GM12874 (cell line): Measurements from ENCODE around the gene HAUS5.

Experiments used
- TF ChIP-seq, protein P1 (sequence below): IDR thresholded peaks from 2 replicates; pipeline ENCODE4 v1.5.1; 2011; ENCODE audit warnings: low read depth, mild to moderate bottlenecking, control low read depth, low read length, moderate library complexity; ENCODE audit not compliant: insufficient read depth

HAUS5 gene

DNA sequence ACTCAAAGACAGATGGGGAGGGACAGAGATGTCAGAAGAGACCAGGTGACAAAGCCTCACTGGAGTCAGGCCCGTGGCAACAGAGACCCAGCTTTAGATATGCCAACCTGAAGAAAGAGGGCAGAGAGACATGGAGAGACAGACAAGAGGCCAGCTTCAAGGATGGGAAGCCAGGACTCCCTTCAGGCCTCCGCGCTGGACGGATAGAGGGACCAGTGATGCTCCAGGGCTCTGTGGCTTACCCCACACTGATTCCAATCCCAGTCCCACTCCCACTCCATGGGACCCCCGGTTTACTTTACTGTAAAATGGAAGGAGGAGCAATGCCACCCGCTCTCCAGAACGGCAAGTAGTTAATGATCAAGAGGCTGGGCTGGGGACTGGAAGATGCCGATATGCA, 27.3 kb downstream of the HAUS5 start:
- TF ChIP-seq, protein P1, sequence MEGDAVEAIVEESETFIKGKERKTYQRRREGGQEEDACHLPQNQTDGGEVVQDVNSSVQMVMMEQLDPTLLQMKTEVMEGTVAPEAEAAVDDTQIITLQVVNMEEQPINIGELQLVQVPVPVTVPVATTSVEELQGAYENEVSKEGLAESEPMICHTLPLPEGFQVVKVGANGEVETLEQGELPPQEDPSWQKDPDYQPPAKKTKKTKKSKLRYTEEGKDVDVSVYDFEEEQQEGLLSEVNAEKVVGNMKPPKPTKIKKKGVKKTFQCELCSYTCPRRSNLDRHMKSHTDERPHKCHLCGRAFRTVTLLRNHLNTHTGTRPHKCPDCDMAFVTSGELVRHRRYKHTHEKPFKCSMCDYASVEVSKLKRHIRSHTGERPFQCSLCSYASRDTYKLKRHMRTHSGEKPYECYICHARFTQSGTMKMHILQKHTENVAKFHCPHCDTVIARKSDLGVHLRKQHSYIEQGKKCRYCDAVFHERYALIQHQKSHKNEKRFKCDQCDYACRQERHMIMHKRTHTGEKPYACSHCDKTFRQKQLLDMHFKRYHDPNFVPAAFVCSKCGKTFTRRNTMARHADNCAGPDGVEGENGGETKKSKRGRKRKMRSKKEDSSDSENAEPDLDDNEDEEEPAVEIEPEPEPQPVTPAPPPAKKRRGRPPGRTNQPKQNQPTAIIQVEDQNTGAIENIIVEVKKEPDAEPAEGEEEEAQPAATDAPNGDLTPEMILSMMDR: no peak

- TF ChIP-seq, protein P1: no peak
These were observed 29.1 kb downstream of the HAUS5 start, which contains the start of gene ETV2 for GRCh38 chr19:35641515-35642151. TSS of gene ETV2 (plus strand) at chr19:35641745. CDS start at chr19:35642461, 716 bp downstream.

GRCh38 chr19:35642312-35642711, 29.8 kb downstream of the HAUS5 start:
- TF ChIP-seq, protein P1: no peak

DNA sequence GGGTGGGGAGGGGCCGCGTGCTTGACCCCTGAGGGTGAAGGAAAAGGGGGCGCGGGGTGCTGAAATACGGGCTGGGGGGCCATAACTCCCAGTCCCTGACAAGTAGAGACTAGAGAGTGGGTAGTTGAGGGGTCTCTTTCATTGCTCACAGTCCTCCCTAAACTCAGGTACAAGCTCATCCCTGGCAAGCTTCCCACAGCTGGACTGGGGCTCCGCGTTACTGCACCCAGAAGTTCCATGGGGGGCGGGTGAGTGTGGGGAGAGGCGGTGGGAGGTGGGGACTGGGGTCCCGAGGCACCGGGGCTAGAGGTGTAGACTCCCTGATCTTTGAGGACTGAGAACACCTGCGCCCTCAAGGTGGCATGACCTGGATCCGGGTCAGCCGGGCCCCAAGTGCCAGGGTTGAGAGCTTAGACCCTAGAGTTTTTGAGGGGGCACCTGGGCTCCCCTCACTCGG, 30.3 kb downstream of the HAUS5 start:
- TF ChIP-seq, protein P1: no peak

GRCh38 chr19:35643255-35644205, 31.0 kb downstream of the HAUS5 start:
- TF ChIP-seq, protein P1: no peak

DNA sequence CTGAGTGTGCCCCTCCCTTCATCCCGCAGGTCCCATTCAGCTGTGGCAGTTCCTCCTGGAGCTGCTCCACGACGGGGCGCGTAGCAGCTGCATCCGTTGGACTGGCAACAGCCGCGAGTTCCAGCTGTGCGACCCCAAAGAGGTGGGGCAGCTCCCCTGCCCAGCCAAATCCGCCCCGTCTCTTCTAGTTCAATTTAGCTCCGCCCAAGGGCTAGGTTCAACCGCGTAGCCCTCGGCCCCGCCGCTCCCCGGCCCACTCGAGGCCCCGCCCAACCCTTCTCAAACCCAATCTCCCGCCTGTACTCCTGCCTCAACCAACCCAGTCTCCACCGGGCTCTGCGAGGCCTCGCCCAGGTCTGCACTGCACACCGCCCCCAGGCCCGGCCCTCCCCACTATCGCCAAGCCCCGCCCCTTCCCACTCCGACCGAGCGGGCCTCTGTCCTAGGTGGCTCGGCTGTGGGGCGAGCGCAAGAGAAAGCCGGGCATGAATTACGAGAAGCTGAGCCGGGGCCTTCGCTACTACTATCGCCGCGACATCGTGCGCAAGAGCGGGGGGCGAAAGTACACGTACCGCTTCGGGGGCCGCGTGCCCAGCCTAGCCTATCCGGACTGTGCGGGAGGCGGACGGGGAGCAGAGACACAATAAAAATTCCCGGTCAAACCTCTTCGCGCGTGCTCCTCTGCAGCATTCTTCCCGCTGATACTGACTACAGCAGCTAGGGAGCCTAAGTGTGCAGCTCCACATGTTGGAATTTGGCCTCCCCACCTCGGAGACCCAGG, 31.9 kb downstream of the HAUS5 start:
- TF ChIP-seq, protein P1: no peak
